ENCODE results near the gene PIK3R5. TPM values are rescaled to one million over a fixed set of nuclear protein-coding genes. Genes with fewer than 3 reads are reported as not detected.
"Not testable (repeated sequence)": the region's sequence is repeated elsewhere in the genome, so short reads cannot be mapped to it uniquely, and the experiment has no call there.

PIK3R5 gene
- total and polyA plus RNA-seq, 12 donors: 1.2 to 51.7 (median 17.2) TPM

GRCh38 chr17:8885967-8886684 is 79.4 kb downstream of the PIK3R5 start:
- Histone ChIP-seq H3K9me3 (replicated peaks in 1 of 3) (no peaks in the 10 kb centered on the region), H3K36me3 (replicated peaks in 1 of 2) (no peaks in the 10 kb centered on the region), H3K4me1 (replicated peaks in 1 of 2) (no peaks in the 10 kb centered on the region), H3K4me3 (no peak overlapping the region), H3K27ac (no peak overlapping the region), H3K27me3 (no peaks in the 10 kb centered on the region)
- no peak for DNase-seq
- 83 to 92% (median 90%) methylated on average over 18 to 23 of the region's 23 CpGs for WGBS, 4 donors
- intact Hi-C loops (cut with DNase I): no loop called here
- TF ChIP-seq, protein P1, sequence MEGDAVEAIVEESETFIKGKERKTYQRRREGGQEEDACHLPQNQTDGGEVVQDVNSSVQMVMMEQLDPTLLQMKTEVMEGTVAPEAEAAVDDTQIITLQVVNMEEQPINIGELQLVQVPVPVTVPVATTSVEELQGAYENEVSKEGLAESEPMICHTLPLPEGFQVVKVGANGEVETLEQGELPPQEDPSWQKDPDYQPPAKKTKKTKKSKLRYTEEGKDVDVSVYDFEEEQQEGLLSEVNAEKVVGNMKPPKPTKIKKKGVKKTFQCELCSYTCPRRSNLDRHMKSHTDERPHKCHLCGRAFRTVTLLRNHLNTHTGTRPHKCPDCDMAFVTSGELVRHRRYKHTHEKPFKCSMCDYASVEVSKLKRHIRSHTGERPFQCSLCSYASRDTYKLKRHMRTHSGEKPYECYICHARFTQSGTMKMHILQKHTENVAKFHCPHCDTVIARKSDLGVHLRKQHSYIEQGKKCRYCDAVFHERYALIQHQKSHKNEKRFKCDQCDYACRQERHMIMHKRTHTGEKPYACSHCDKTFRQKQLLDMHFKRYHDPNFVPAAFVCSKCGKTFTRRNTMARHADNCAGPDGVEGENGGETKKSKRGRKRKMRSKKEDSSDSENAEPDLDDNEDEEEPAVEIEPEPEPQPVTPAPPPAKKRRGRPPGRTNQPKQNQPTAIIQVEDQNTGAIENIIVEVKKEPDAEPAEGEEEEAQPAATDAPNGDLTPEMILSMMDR (IDR thresholded peaks at IDR 0.05): no peak
- TF ChIP-seq POLR2A (IDR thresholded peaks at IDR 0.05): no peak

GRCh38 chr17:8885163-8885966 is 80.1 kb downstream of the PIK3R5 start:
- WGBS, 4 donors: 65 to 81% (median 76%) methylated on average over 8 to 29 of the region's 30 CpGs
- H3K4me3 ChIP-seq; DNase-seq; H3K4me1 ChIP-seq (replicated peaks in 1 of 2); intact Hi-C loops (cut with DNase I); H3K36me3 ChIP-seq (replicated peaks in 1 of 2); H3K27me3 ChIP-seq; H3K27ac ChIP-seq; H3K9me3 ChIP-seq (replicated peaks in 1 of 3): not testable (repeated sequence)

- 87 to 92% (median 89%) methylated on average over 8 to 16 of the region's 16 CpGs for WGBS, 4 donors
- TF ChIP-seq, protein P1 (IDR thresholded peaks at IDR 0.05): no peak
- TF ChIP-seq POLR2A (IDR thresholded peaks at IDR 0.05): no peak
- Histone ChIP-seq H3K4me1 (replicated peaks in 1 of 2) (no peaks in the 10 kb centered on the region), H3K9me3 (replicated peaks in 1 of 3) (no peaks in the 10 kb centered on the region), H3K4me3 (no peak overlapping the region), H3K27me3 (no peaks in the 10 kb centered on the region), H3K27ac (no peak overlapping the region), H3K36me3 (replicated peaks in 1 of 2) (no peaks in the 10 kb centered on the region)
- intact Hi-C loops (cut with DNase I): loop anchor here in 1 of 2 donors (5.0 kb wide), 1 partner anchor 52 kb away; no protein-coding TSS in a partner anchor
- no peak for DNase-seq
Measured at GRCh38 chr17:8884336-8884990, 81.0 kb downstream of the PIK3R5 start.

DNA sequence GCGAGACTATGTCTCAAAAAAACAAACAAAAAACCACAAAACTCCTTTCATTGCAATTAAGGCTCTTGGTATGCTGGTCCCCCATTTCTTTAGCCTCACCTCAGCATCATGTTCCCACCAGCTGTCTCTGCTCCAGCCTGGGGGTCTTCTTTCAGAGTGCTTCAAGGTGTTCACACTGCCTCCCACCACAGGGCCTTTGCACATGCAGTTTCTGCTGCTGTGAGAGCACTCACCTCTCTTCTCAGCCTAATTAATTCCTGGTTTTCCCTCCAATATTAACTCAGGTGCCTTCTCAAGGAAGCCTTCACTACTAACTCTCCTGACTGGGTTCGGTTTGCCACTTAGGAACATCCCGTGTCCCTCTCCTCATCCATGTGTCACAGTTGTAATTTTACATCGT is 82.2 kb downstream of the PIK3R5 start:
- Histone ChIP-seq H3K4me1 (replicated peaks in 1 of 2) (no peaks in the 10 kb centered on the region), H3K27me3 (no peaks in the 10 kb centered on the region), H3K9me3 (replicated peaks in 1 of 3) (no peaks in the 10 kb centered on the region), H3K4me3 (no peak overlapping the region), H3K36me3 (replicated peaks in 1 of 2) (no peaks in the 10 kb centered on the region), H3K27ac (no peak overlapping the region)
- intact Hi-C loops (cut with DNase I): loop anchor here in 1 of 2 donors (5.0 kb wide), 1 partner anchor 51 kb away; no protein-coding TSS in a partner anchor
- DNase-seq: no peak
- TF ChIP-seq, protein P1 (IDR thresholded peaks at IDR 0.05): no peak
- TF ChIP-seq POLR2A (IDR thresholded peaks at IDR 0.05): no peak
- WGBS, 4 donors: 82 to 94% (median 94%) methylated on average over 4 of the region's 4 CpGs

Measured in adrenal gland (tissue), 12 donors.